GM18499 (cell line): ENCODE data around the gene TFCP2.

ENCODE experiments used
- ATAC-seq: cut with Tn5 transposase; IDR thresholded peaks from one replicate; pipeline ENCODE4 v1.9.1; 2021; ENCODE audit warnings: moderate number of reproducible peaks; ENCODE audit not compliant: insufficient read depth, unreplicated experiment

Gene TFCP2

GRCh38 chr12:51163795-51164194, 9.1 kb downstream of the TFCP2 start:
- ATAC-seq: no peak

- ATAC-seq: no peak
These were observed 10.7 kb downstream of the TFCP2 start for GRCh38 chr12:51162217-51162616.

DNA sequence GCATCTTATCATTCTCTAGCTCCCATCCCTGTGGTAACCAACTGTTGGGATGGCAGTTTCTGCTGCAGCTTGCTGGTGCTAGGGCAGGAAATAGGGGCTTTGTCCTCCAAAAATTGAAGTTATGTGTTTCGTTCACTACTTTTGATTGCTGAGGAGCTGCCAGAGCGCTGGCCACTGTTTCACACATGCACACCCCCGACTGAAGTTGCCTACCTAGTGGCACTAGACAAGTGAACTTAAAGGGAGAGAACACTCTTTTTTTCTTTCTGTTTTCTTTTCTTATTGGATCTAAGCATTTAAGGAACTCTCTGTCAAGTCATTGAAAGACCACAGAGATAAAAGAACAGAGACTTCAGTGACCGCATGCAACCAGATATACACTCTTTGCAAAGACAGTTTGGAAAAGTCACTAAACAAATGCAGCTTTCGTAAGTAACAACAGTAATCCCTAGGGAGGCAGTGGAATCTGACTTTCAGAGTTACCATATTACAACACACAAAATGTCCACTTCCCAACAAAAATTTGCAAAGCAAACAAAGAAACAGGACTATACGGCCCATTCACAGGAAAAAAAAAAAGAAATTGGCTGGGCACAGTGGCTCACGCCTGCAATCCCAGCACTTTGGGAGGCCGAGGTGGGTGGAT, 12.0 kb downstream of the TFCP2 start:
- no peak for ATAC-seq

DNA sequence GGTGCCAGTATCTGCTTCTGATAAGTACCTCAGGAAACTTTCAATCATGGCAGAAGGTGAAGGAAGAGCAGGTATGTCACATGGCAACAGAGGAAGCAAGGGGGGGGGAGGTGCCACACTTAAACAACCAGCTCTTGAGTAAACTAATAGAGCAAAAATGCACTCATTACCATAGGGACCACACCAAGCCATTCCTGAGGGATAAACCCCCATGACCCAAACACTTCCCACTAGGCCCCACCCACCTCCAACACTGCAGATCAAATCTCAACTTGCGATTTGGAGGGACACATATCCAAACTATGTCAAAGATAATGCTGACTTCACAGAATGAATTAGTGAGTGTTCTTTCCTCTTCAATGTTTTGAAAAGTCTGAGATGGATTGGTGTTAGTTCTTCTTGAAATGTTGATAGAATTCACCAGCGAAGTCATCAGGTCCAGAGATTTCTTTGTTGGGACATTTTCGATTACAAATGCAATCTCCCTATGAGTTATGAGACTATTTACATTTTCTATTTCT, 16.6 kb downstream of the TFCP2 start:
- ATAC-seq: no peak

DNA sequence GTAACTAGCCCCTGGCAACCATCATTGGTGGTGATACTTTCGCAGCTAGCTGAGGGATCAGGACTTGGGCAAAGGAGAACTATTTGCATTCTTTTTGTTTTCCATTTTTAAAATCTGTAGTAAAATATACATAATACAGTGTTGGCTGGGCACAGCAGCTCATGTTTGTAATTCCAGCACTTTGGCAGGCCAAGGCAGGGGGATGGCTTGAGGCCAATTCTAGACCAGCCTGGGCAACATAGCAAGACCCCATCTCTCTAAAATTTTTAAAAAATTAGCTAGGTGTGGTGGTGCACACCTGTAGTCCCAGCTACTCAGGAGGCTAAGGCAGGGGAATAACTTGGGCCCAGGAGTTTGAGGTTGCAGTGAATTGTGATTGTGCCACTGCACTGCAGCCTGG, 20.0 kb downstream of the TFCP2 start:
- no peak for ATAC-seq

GRCh38 chr12:51150777-51151176, 22.2 kb downstream of the TFCP2 start:
- no peak for ATAC-seq

DNA sequence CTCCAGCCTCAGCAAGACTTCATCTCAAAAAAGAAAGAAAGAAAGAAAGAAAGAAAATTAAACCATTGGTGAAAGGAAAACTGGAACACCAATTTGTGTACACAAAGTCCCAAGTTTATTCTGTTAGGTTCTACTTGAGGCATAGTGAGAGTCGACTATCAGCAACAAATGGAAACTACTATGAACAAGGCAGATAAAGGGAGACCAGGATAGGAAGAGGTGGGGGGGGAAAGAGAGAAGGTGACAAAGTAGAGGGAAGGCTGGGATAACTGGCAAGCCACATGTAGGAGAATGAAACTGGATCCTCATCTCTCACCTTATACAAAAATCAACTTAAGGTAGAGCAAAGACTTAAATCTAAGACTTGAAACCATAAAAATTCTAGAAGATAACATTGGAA, 25.6 kb downstream of the TFCP2 start:
- no peak for ATAC-seq

DNA sequence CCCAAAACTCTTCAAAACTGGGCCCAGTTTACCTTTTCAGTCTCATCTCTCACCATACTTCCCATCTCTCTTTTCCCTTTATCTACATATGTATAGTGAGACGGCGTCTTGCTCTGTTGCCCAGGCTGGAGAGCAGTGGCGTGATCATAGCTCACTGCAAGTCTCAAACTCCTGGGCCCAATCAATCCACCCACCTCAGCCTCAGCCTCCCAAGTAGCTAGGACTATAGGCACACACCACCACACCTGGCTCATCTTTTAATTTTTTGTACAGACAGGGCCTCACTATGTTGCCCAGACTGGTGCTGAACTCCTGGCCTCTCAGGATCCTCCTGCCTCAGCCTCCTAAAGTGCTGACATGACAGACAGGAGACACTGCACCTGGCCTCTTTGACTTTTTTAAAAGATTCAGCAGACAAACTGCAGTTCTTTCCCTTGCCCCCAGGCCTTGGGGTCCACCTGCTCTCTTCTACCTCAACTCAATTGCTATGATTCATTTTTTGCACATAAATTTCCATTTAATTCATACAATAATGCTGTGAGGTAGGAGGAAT, 33.6 kb downstream of the TFCP2 start:
- no peak for ATAC-seq

DNA sequence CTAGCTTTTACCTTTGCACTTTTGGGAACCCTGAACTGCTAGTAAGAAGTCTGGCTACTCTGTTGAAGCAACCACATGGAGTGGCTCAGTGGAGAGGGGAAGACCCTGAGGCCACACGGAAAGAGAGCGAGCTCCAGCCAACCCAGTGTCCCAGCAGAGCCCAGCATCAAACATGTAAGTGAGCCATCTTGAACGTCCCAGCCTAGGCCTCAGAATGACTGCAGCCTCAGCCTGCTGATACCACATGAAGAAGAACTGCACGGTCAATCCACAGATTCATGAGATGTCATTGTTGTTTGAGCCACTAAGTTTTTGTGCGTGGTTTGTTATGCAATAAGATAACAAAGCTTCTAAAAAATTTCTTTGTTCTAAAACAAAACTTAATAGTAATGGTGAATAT, 40.2 kb downstream of the TFCP2 start:
- no peak for ATAC-seq

- ATAC-seq: no peak
These were observed 41.0 kb downstream of the TFCP2 start for GRCh38 chr12:51131745-51132521.

DNA sequence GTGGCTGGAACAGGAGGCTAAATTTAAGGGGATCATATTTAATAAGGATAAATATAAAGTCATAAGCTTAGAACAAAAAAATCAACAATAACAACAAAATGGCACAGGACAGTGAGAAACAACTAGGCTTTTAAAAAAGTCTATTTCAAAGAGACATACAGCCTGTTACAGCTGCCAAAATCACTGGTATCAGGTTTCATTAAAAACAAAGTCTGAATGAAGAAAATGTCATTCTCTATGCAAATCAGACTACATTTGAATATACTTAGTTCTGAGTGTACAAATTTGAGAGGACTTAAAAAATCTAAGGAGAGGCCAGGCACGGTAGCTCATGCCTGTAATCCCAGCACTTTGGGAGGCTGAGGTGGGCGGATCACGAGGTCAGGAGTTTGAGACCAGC, 44.0 kb downstream of the TFCP2 start:
- ATAC-seq: no peak

GRCh38 chr12:51127050-51127729, 45.7 kb downstream of the TFCP2 start:
- no peak for ATAC-seq

DNA sequence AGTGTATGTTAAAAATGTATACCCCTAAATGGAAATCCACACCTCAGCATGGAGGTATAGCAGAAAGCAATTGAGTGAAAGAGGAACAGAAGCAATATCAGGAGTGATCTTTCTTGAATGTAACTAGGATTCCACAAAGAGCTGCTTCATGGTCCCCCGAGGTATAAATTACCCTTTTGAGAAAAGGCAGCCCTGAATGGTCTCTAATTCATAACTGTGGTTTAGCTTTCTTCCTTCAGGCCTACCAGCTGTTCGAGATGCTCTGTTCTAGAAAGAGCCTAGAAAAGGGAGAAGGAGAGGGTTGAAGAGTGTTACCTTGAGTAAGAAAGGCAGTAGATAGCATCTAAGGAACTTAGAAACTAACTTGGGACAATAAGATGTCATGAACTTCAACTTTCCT, 46.6 kb downstream of the TFCP2 start:
- ATAC-seq: no peak

DNA sequence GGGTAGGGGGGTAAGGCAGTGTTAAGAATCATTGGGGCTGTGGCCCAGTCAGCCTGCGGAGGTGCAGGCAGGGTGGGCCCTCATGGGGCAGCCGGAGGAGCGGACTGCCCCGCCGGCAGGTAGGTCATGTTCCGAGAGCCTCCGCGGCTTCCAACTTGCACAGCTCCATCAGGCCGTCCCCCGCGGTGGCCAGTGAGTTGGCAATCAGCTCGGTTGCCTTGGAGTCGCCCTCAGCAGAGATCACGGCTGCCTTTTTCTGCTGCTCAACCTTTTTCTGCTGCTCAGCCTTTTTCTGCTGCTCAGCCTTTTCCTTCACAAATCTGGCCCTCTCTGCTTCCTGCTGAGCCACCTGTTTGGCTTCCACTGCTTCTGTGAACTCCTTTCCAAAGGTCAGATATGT, 48.4 kb downstream of the TFCP2 start:
- ATAC-seq: no peak

DNA sequence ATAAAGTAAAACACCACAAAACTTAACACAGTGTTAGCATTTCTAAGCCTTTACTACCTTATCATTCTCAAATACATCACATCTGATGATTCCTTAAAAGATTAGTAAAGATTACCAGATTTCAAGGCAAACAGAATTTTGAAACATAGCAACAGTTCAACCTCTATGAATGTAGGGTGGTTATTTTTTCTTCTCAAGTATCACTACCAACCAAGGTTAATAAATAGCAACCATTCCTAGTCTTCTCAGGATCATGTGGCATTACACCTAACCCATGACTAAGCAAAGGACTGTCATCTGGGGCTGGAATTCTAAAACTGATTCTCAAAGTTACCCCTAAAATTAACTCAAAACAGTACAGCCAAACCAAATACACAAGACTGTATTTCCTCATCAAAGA, 50.1 kb downstream of the TFCP2 start:
- ATAC-seq: no peak

- ATAC-seq: no peak
These were observed 54.2 kb downstream of the TFCP2 start for GRCh38 chr12:51118706-51119105.

GRCh38 chr12:51115533-51115932, 57.4 kb downstream of the TFCP2 start:
- no peak for ATAC-seq

- no peak for ATAC-seq
These were observed 64.8 kb downstream of the TFCP2 start for GRCh38 chr12:51108136-51108535.

DNA sequence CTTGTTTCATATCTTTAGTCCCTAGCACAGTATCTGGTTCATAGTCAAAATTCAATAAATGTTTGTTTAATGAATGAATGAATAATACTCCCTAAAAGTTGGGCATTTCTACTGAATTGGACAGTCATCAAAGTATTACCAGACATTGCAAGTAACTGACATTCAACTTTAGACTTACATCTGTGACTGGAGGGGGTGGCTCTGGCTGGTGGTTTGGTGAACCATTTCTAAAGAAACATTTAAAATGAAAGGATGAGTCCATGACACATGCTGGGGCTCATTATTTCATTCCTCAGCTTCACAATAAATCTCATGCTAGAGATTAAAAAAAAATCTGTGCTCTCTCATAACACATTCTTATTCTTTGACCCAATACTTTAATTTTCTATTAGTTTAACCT, 69.0 kb downstream of the TFCP2 start:
- ATAC-seq: no peak

GRCh38 chr12:51098611-51099010, 74.3 kb downstream of the TFCP2 start:
- ATAC-seq: no peak

- ATAC-seq: no peak
These were observed 82.2 kb downstream of the TFCP2 start for GRCh38 chr12:51090705-51091229.
